Gastrocnemius medialis (tissue), 4 donors: ENCODE data around the gene ONECUT3. TPM values are rescaled to one million over a fixed set of nuclear protein-coding genes. Genes with fewer than 3 reads are reported as not detected.

Experiments used
- ATAC-seq, 2 donors: fragments of 150-250 bp; one replicate each; pipeline ENCODE4 v1.9.1; 2016
- DNase-seq, 2 donors: peaks; one replicate each; pipeline ENCODE4 v3.0.0-alpha.2; 2019
- H3K27ac ChIP-seq, 4 donors: fragments of 200-600 bp; sonication (generic); 1 replicate in 1 of 4; 2 replicates in 3 of 4; pipeline ENCODE4 v1.5.1; 2016 to 2018; ENCODE audit warnings: mild to moderate bottlenecking in 2 of 4, moderate library complexity in 1 of 4
- H3K27me3 ChIP-seq, 3 donors: fragments of 200-600 bp; sonication (generic) in 2 of 3; 1 replicate in 1 of 3; 2 replicates in 2 of 3; pipeline versions ENCODE4 v1.5.1 to v1.6.0; 2016 to 2019; ENCODE audit warnings: mild to moderate bottlenecking in 1 of 3, moderate library complexity in 1 of 3
- H3K36me3 ChIP-seq, 2 donors: fragments of 200-600 bp; sonication (generic) in 1 of 2; one replicate each; pipeline ENCODE4 v1.5.1; 2017 to 2018
- H3K4me1 ChIP-seq, 2 donors: fragments of 200-600 bp; sonication (generic) in 1 of 2; one replicate each; pipeline ENCODE4 v1.5.1; 2016 to 2017; ENCODE audit warnings: mild to moderate bottlenecking in 2 of 2
- H3K4me3 ChIP-seq, 4 donors: fragments of 200-600 bp; sonication (generic) in 3 of 4; 1 replicate in 1 of 4; 2 replicates in 3 of 4; pipeline ENCODE4 v1.5.1; 2016 to 2019; ENCODE audit warnings: mild to moderate bottlenecking in 2 of 4
- H3K9me3 ChIP-seq, 3 donors: fragments of 200-600 bp; sonication (generic) in 2 of 3; 1 replicate in 1 of 3; 2 replicates in 2 of 3; pipeline ENCODE4 v1.5.1; 2016 to 2019
- CTCF ChIP-seq, 5 experiments: fragments of 450-650 bp in 3 of 5; fragments of 200-600 bp in 2 of 5; sonication (generic) in 2 of 5; IDR thresholded peaks in 4 of 5; conservative IDR thresholded peaks in 1 of 5; 1 replicate in 4 of 5; 2 replicates in 1 of 5; pipeline ENCODE4 v1.5.1; 2016 to 2019; ENCODE audit warnings: antibody characterized with exemption in 5 of 5, mild to moderate bottlenecking in 3 of 5, moderate library complexity in 3 of 5
- POLR2A ChIP-seq, 2 donors: fragments of 450-650 bp; IDR thresholded peaks; one replicate each; pipeline ENCODE4 v1.6.1; 2017; ENCODE audit warnings: antibody characterized with exemption in 2 of 2, mild to moderate bottlenecking in 2 of 2, moderate library complexity in 2 of 2
- in situ Hi-C, 4 donors: fragments of 200-750 bp; cut with MboI; loops; one replicate each; pipeline versions ENCODE4 v1.15.0 to v1.8.0; 2017; ENCODE audit warnings: low sequenced_read_pairs in 4 of 4
- intact Hi-C: fragments of 100-400 bp; cut with DNase I; formaldehyde crosslinking; loops from one replicate; pipeline ENCODE4 v1.15.1; 2023; ENCODE audit warnings: low total_unique reads
- total RNA-seq, 4 donors: library from RNA; depleted of rRNA; stranded (reverse); fragments of >200 nt; gene quantifications; one replicate each; pipeline versions ENCODE4 v1.1.0 to v1.2.3, GENCODE V29; 2016

The ONECUT3 gene
- total RNA-seq, 4 donors from 2014 or later: not detected

- in situ Hi-C loops (no loop called here), intact Hi-C loops (no loop called here)
- no peaks in the 10 kb centered on the region for H3K9me3 ChIP-seq
- no peak for ATAC-seq
- peaks cover 82 to 90% (median 87%) of the 10 kb centered on the region in 3 donors for H3K27me3 ChIP-seq
- no peak overlapping the region for H3K27ac ChIP-seq
- peaks cover 4 to 8% of the 10 kb centered on the region in 2 donors for H3K4me1 ChIP-seq
- no peak for TF ChIP-seq POLR2A (IDR thresholded peaks at IDR 0.05)
- TF ChIP-seq CTCF (IDR thresholded peaks at IDR 0.05 in 4 of 5, conservative IDR thresholded peaks at IDR 0.05 in 1 of 5): no peak
- H3K36me3 ChIP-seq: no peaks in the 10 kb centered on the region
- DNase-seq: no peak
- no peak overlapping the region for H3K4me3 ChIP-seq
Measured at GRCh38 chr19:1747285-1748114, 5.8 kb upstream of the ONECUT3 start.

- in situ Hi-C loops (no loop called here), intact Hi-C loops (no loop called here)
- TF ChIP-seq CTCF (IDR thresholded peaks at IDR 0.05 in 4 of 5, conservative IDR thresholded peaks at IDR 0.05 in 1 of 5) (no peak), POLR2A (IDR thresholded peaks at IDR 0.05) (no peak)
Measured at GRCh38 chr19:1748115-1748872, 5.0 kb upstream of the ONECUT3 start.

GRCh38 chr19:1748873-1749341 is 4.4 kb upstream of the ONECUT3 start:
- no peak for TF ChIP-seq CTCF (IDR thresholded peaks at IDR 0.05 in 4 of 5, conservative IDR thresholded peaks at IDR 0.05 in 1 of 5)
- intact Hi-C loops: no loop called here
- in situ Hi-C loops: no loop called here
- Histone ChIP-seq H3K36me3 (no peaks in the 10 kb centered on the region), H3K9me3 (no peaks in the 10 kb centered on the region), H3K4me3 (peak overlapping the region in 1 of 4 donors; percentile 36), H3K27ac (no peak overlapping the region), H3K4me1 (peaks cover 4 to 8% of the 10 kb centered on the region in 2 donors), H3K27me3 (peaks cover 78 to 88% (median 86%) of the 10 kb centered on the region in 3 donors)
- ATAC-seq: no peak
- DNase-seq: no peak

More at GRCh38 chr19:1748115-1748872, 5.0 kb upstream of the ONECUT3 start:
- no peak overlapping the region for H3K27ac ChIP-seq
- H3K27me3 ChIP-seq: peaks cover 80 to 92% (median 89%) of the 10 kb centered on the region in 3 donors
- no peaks in the 10 kb centered on the region for H3K36me3 ChIP-seq
- no peak overlapping the region for H3K4me3 ChIP-seq
- H3K9me3 ChIP-seq: no peaks in the 10 kb centered on the region
- ATAC-seq: no peak
- no peak for DNase-seq
- peaks cover 4 to 8% of the 10 kb centered on the region in 2 donors for H3K4me1 ChIP-seq

GRCh38 chr19:1749373-1750342 is 3.6 kb upstream of the ONECUT3 start:
- intact Hi-C loops (no loop called here), in situ Hi-C loops (loop anchor here in 1 of 4 donors (25.0 kb wide), 1 partner anchor 212 kb away; no protein-coding TSS in a partner anchor)
- Histone ChIP-seq H3K27me3 (peaks cover 73 to 83% (median 82%) of the 10 kb centered on the region in 3 donors), H3K4me3 (peak overlapping the region in 2 of 4 donors; percentile 13 to 36), H3K9me3 (no peaks in the 10 kb centered on the region), H3K4me1 (peaks cover 4 to 8% of the 10 kb centered on the region in 2 donors), H3K27ac (no peak overlapping the region), H3K36me3 (no peaks in the 10 kb centered on the region)
- ATAC-seq (no peak), DNase-seq (no peak)
- TF ChIP-seq CTCF (IDR thresholded peaks at IDR 0.05 in 4 of 5, conservative IDR thresholded peaks at IDR 0.05 in 1 of 5): no peak
- no peak for TF ChIP-seq POLR2A (IDR thresholded peaks at IDR 0.05)
